GM19324 (cell line): Measurements from ENCODE around the gene DLX2.

Source experiments
- ATAC-seq: cut with Tn5 transposase; IDR thresholded peaks from one replicate; pipeline ENCODE4 v1.9.1; 2021; ENCODE audit warnings: mild to moderate bottlenecking, moderate library complexity; ENCODE audit not compliant: unreplicated experiment, low FRiP score

The DLX2 gene

DNA sequence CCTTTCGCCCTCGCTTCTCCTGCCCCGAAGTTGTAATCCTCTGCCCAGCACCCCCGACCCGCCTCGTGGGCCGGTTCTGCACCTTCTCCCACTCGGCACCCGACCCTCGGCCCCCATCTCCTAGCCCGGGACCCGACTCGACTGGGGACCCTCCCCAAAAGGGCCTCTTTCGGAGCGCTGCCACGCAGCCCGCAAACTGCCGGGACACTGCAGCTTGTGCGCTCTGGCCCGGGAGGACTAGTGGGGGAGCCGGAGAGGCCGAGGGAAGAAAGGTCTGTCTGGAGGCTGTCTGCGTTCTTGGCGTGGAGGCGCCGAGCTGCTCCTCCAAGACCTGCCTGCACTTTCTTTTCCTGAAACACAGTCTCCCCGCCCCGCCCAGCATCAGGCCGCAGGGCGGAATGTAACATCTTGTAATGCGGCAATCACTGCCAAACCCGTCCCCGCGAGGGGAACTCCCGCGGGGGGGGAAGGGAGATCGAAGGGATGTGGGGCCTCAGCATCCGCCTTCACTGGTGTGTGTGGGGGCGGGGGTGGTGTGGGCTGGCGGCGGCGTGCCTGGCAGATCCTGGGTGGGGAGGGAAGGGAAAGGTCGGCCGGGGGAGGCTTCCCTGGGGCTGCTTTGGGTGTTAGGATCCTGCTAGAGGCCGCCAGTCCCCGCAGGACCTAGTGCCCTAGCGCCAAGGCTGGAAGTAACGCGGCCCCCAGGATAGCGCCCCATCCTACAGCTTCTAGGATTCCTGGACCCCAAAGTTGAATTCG is 7.4 kb downstream of the DLX2 start:
- ATAC-seq, result no peak

DNA sequence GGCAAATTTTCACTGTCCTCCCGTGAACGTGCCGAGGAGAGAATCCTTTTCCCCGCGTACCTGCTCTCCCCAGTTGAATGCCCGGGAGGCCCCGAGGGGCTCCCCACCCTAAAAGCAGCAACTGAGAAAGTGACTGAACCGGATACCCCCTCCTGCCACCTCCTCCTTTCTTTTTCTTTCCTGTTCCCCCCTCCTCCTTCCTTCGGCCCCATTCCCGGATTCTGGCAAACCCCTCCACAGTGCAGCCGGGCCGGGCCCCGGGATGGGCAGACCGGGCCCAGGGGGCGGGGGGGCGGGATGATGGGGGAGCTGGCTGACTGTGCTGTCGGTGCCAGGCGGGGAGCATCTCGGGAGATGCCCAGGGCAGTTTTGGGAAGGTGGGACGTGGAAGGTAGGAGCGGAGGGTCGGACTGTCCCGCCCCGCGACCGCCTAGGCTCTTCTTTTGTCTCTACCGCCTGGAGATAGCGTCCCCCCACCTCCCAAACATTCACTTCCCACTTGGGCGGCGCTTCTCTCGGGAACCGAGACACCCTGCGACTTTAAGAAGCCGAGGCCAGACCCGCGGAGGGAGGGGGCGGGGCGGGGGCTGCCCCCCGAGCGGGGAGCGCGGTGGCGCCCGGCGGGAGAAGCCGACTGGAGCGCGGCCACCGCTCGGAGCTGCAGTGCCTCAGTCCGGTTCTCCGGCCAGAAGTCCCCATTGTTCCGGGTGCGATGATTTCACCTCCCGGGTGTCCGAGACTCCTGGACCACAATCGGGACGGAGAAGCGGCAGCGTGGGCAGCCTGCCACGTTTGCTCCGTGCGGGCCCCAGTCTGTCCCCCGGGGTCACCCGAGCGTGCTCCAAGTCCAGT is 8.2 kb downstream of the DLX2 start:
- ATAC-seq, result no peak

GRCh38 chr2:172093416-172094293 is 9.0 kb downstream of the DLX2 start:
- ATAC-seq, result no peak

- no peak for ATAC-seq
These were observed 9.8 kb downstream of the DLX2 start for GRCh38 chr2:172092716-172093415.

- ATAC-seq, result no peak
These were observed 10.7 kb downstream of the DLX2 start for GRCh38 chr2:172091761-172092566.

DNA sequence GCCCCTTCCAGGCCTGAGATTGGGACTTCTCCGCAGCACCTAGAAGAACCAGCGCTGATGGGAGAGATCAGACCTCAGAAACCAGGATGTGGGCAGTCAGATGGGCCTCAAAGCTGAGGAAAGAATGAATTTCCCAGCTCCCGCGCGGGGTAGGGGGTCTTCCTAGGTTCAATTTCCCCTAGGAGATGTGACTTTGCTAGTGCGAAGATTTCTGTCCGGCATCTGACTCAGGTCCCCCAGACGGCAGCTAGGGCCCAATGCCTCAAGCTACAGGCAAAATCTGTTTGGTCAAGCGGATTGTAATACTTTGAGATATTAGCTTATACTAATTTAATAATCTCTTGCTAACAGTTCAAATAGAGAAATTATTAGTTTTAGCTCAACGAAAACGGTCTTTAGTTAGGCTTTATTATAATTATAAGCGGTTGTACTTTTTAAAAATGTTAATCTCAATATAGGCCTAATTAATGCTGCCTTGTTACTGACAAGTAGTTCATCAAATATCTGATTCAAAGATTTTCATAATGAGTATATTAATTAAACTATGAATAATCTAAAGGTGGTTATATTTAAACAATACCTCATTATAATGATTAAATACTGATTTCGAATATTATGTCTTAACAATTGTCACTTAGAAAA is 11.6 kb downstream of the DLX2 start:
- no peak for ATAC-seq

DNA sequence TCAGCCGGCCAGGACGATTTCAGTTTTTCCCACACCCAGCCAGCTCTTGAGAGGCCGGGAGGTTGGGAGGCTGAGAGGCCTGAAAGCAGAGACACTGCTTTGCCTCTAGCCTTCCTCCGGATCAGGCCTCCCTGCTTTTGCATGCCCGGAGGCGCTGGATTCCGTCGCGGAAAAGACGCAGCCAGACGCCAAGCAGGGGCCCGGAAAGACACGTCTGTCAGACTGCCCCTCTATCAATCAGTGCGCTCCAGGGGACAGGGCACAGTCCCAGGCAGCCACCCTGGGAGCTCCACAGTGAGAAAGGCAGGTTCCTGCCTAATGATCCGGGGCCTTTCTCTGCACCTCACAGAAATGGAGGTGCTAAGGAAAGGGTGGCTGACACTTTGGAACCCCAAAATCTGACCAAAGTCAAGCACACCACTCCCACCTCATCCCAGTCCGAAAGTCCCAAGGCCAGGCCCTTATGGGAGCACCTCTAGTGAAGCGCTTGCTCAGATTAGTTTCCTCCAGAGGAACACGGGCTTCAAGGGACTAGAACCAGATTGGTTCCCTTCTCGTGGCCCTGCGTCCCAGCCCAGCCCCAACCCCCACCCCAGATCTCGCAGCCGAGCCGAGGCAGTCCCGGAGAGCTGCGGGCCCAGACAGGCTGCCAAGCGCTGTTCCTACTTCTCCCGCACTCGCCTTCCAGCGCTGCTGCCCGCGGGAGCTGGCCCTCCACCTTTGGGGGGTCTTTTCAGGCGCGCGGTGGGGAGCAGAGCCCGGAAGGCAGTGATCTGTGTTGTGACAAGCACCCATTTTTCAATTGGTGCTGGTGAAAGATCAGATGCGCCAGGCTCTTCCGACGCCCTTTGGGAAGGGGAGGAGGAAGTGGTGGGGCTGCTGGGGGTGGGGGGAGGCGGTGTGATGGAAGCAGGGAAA is 12.4 kb downstream of the DLX2 start:
- ATAC-seq, result no peak

DNA sequence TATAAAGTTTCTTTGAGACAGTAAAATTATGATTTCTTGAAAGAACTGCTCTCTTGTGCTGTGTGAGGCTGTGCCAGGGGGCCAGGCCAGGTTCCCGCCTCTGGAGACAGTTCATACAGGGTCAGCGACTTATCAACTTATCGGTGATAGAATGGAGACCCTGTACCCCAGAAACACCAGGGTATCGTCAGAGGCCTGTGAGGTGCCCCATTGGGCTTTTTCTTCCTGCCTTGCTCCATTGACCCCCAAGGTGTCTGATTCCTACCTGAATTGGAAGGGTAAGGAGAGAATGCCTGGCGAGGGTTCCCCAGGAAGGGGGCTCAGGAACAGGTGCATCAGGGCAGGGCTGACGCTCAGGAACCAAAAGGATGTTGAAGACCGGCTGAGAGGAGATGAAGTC is 13.1 kb downstream of the DLX2 start:
- ATAC-seq, result no peak

DNA sequence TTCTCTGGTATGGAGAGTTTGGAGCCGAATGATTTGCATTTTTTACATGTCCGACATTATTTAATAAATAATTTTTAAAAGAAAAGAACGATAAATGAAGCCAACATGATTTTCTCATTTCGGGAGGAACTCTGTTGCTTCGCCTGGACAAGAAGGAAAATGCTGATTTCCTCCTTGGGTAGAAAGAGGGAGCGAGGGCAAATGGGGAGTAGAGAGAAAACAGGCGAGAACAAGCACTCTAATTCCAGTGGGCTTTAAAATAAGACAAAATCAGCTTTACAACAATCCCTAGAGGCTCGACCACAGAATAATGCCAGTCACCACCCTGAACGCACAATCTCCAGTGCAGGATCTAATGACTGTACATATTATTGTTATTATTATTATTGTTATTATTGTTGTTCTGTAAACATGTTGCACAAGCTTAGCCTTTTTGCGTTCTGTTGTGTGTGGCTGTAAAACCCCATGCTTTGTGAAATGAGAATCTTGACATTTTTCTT is 13.6 kb downstream of the DLX2 start:
- no peak for ATAC-seq

GRCh38 chr2:172088245-172089004 is 14.3 kb downstream of the DLX2 start:
- ATAC-seq, result no peak

DNA sequence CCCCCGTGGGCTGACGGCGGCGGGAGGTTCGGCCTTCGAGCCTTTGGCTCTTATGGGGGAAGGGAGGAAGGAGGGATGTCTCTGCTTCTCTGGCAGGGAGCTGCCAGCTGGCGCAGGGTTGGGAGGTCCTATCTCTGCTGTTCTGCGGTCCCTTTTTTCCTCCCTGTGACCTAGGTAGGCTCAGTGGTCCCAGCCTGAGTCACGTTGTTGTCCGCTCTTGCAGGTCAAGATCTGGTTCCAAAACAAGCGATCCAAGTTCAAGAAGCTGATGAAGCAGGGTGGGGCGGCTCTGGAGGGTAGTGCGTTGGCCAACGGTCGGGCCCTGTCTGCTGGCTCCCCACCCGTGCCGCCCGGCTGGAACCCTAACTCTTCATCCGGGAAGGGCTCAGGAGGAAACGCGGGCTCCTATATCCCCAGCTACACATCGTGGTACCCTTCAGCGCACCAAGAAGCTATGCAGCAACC is 14.9 kb downstream of the DLX2 start:
- no peak for ATAC-seq

DNA sequence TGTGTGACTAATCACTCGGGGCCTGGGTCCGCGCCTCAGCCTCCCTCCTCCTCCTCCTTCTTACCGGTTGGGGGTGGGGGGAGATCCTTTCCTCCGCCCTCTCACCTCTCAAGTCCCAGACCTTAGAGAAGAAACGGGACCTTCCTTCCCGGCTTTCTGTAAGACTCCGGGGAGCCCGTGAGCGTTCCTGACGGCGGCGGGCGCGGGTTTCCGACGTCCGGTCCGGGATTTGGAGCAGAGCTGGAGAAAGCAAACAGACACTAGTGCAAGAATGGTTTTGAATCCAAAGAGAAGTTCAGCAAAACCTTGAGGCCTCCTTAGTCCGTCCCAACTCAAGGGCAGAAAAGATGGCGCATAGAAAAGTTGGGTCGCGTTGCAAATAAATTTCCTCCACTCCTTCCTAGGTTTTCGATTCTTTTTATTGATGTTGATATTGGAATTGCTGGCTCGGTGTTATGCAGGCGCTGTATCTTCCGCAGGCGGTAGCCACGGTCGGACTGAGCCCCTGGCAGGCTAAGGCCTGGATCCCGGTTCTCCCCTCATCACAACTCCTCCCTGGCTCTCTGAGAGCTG is 15.4 kb downstream of the DLX2 start:
- ATAC-seq, result no peak

DNA sequence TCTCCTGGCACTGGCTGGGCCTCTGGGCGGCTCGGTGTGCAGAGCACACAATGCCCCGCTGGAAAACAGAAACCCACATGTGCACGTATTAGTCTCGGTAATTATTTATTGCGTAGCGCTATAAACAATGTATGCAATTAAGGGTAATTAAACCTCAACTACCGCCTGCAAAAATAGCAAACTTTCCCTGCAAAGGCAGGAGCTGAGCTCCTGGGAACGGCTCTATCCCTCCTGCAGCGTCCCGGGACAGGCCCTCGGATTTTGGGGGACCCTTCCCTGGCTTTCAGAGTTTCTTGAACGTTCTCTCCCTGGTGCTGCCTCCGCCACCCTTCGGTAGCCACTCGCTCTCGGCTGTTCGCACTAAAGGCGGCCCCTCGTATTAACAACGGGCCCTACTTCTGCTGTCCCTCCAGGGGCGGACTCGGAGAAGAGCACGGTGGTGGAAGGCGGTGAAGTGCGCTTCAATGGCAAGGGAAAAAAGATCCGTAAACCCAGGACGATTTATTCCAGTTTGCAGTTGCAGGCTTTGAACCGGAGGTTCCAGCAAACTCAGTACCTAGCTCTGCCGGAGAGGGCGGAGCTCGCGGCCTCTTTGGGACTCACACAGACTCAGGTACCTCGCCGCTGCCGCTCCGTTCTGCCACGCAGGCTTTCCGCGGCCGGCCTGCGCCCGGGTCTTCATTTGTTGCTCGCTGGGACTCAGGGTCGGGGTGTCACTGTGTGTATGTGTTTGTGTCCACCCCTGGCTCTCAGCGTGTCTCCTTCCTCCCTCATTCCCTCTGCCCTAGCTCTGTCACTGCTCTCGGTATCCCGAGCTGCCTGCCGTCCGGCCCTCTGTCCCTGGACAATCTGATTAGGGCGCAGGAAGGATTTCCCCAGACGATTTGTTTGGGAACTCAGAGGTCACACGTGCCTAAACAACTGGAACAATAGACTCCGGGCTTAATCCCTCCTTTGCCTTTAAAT is 16.2 kb downstream of the DLX2 start:
- no peak for ATAC-seq

- no peak for ATAC-seq
These were observed 17.1 kb downstream of the DLX2 start, which contains the start of gene DLX1 for GRCh38 chr2:172085460-172086159. Gene DLX1, plus strand, starts transcription at chr2:172085507. Its CDS starts 171 bp downstream, at chr2:172085678.
